H1 (cell line): ENCODE measurements around the gene MARCHF10. TPM values are rescaled to one million over a fixed set of nuclear protein-coding genes. Genes with fewer than 3 reads are reported as not detected.

Source experiments
- JUN ChIP-seq: IDR thresholded peaks from 2 replicates; pipeline ENCODE4 v1.6.1; 2011; ENCODE audit warnings: low read depth, mild to moderate bottlenecking, improper control_type of control experiment, low read length
- KDM1A ChIP-seq: fragments of 200-600, 300-600 bp; sonication (generic); IDR thresholded peaks from 2 replicates; pipeline ENCODE4 v1.7.1; 2016; ENCODE audit warnings: mild to moderate bottlenecking, low read length, borderline replicate concordance
- NRF1 ChIP-seq: IDR thresholded peaks from 2 replicates; pipeline ENCODE4 v1.6.1; 2011; ENCODE audit warnings: mild to moderate bottlenecking, low read depth, low read length, improper control_type of control experiment
- RAD21 ChIP-seq, 2 experiments: IDR thresholded peaks in 1 of 2; conservative IDR thresholded peaks in 1 of 2; 2 replicates each; pipeline ENCODE4 v1.6.1; 2011; ENCODE audit warnings: low read depth in 2 of 2, low read length in 2 of 2, improper control_type of control experiment in 1 of 2, inconsistent platforms in 1 of 2, mild to moderate bottlenecking in 1 of 2, moderate library complexity in 1 of 2
- SIN3A ChIP-seq, 2 experiments: IDR thresholded peaks in 1 of 2; conservative IDR thresholded peaks in 1 of 2; 2 replicates each; pipeline ENCODE4 v1.6.1; 2011 to 2012; ENCODE audit warnings: low read length in 2 of 2, improper control_type of control experiment in 1 of 2, low read depth in 1 of 2, mild to moderate bottlenecking in 1 of 2
- SP1 ChIP-seq: IDR thresholded peaks from 2 replicates; pipeline ENCODE4 v1.6.1; 2011; ENCODE audit warnings: low read depth, low read length
- SUZ12 ChIP-seq: fragments of 200-600 bp; sonication (generic); IDR thresholded peaks from 2 replicates; pipeline ENCODE4 v1.6.1; 2012; ENCODE audit warnings: mild to moderate bottlenecking, inconsistent platforms, low read length, moderate library complexity, mixed read lengths
- YY1 ChIP-seq: IDR thresholded peaks from 2 replicates; pipeline ENCODE4 v1.6.1; 2011; ENCODE audit warnings: low read depth, mild to moderate bottlenecking, low read length
- ZNF274 ChIP-seq: IDR thresholded peaks from 2 replicates; pipeline ENCODE4 v1.7.0; 2012; ENCODE audit warnings: low read length, borderline replicate concordance; ENCODE audit errors: extremely low read depth
- polyA plus RNA-seq, 7 experiments: library from polyadenylated mRNA; depleted of rRNA in 3 of 7; stranded (reverse) in 5 of 7; unstranded in 2 of 7; fragments of >200 nt in 5 of 7; fragments of 200-250 nt in 2 of 7; gene quantifications; 1 replicate in 5 of 7; 2 replicates in 1 of 7; 4 replicates in 1 of 7; pipeline versions ENCODE4 v1.2.1 to v1.2.3, GENCODE V29; 2011 to 2013; ENCODE audit warnings: missing spikeins in 2 of 7, mixed read lengths in 2 of 7
- small RNA-seq: library from polyadenylated mRNA; stranded (forward); fragments of <200 nt; extraction: miRNeasy Mini kit (QIAGEN cat#:217004); gene quantifications from one replicate; pipeline ENCODE3, GENCODE V24; 2013; ENCODE audit not compliant: insufficient read depth
- total RNA-seq: library from RNA; stranded (reverse); fragmentation: NEBNext Ultra II Directional; extraction: Animal tissue kit (Norgen Biotek cat#: 25700); gene quantifications from 2 replicates; pipeline ENCODE4 v1.2.1, GENCODE V29; 2021
- TF ChIP-seq, protein P1 (sequence below): IDR thresholded peaks from 2 replicates; pipeline ENCODE4 v1.6.1; 2011; ENCODE audit warnings: low read depth, mild to moderate bottlenecking, low read length; ENCODE audit not compliant: insufficient read depth

Gene MARCHF10
- total and polyA plus RNA-seq, 2 of the 8 experiments (the other 6 are each of a cell fraction or from before 2014, with no cell fraction given) = 0.48 to 0.73 TPM

GRCh38 chr17:62652251-62653001 is 155.7 kb downstream of the MARCHF10 start (continued):
- TF ChIP-seq RAD21 (IDR thresholded peaks at IDR 0.05 in 1 of 2, conservative IDR thresholded peaks at IDR 0.05 in 1 of 2; ENCODE audit: low read depth in 2 of 2, low read length in 2 of 2) (no peak), ZNF274 (no peak), SP1 (no peak), KDM1A (peak; percentile 76; the same call in 1 of the 2 replicates), SIN3A (conservative IDR thresholded peaks at IDR 0.05 in 1 of 2, IDR thresholded peaks at IDR 0.05 in 1 of 2; ENCODE audit: low read depth in 1 of 2, low read length in 2 of 2) (0 out of 4 replicates have a peak, but pooled peaks of 1 of the 2 experiments have one; percentile 15), SUZ12 (peak; percentile 26; the same call in 1 of the 2 replicates), JUN (no peak), NRF1 (no peak), YY1 (no peak)
- TF ChIP-seq, protein P1, sequence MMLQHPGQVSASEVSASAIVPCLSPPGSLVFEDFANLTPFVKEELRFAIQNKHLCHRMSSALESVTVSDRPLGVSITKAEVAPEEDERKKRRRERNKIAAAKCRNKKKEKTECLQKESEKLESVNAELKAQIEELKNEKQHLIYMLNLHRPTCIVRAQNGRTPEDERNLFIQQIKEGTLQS = no peak

Small RNA genes lying within 50 kb of the gene (small RNA-seq; reads per million reads assigned to genes)
- gene RF00019 = not detected
- gene RNU6-446P = not detected

Other genes starting within 250 kb of the MARCHF10 start
- gene MRC2, start 180.6 kb downstream of the MARCHF10 start, total RNA-seq = 23.0 and 24.2 TPM in 2 replicates
- gene MRC2, start 180.6 kb downstream of the MARCHF10 start, polyA plus RNA-seq (2011; rRNA removed) = 7.0 and 17.2 TPM in 2 replicates
- gene TANC2, start 157.9 kb upstream of the MARCHF10 start, total RNA-seq = 21.8 and 21.9 TPM in 2 replicates
- gene TANC2, start 157.9 kb upstream of the MARCHF10 start, polyA plus RNA-seq (2011; rRNA removed) = 5.7 and 9.0 TPM in 2 replicates